LNCaP clone FGC (cell line): ENCODE measurements around the gene RAB44.

Experiments used
- DNase-seq: peaks from one replicate; pipeline ENCODE4 v3.0.0-alpha.2; 2011; ENCODE audit warnings: low read depth
- H3K4me3 ChIP-seq: 2 replicates; pipeline ENCODE4 v1.5.1; 2011; ENCODE audit warnings: mild to moderate bottlenecking, low read depth, low read length, control low read depth
- CTCF ChIP-seq: IDR thresholded peaks from 2 replicates; pipeline ENCODE4 v1.5.1; 2012; ENCODE audit warnings: mild to moderate bottlenecking; ENCODE audit not compliant: control insufficient read depth, insufficient read depth; ENCODE audit errors: extremely low read depth

RAB44 gene

GRCh38 chr6:36776167-36776566 lies 78.5 kb downstream of the RAB44 start:
- no peak overlapping the region for H3K4me3 ChIP-seq
- DNase-seq, result no peak
- TF ChIP-seq CTCF, result no peak

GRCh38 chr6:36777801-36778200 lies 80.2 kb downstream of the RAB44 start:
- no peak overlapping the region for H3K4me3 ChIP-seq
- no peak for DNase-seq
- no peak for TF ChIP-seq CTCF

- no peak for TF ChIP-seq CTCF
- DNase-seq, result no peak
- no peak overlapping the region for H3K4me3 ChIP-seq
Observed at GRCh38 chr6:36779227-36779626, 81.6 kb downstream of the RAB44 start.

GRCh38 chr6:36780442-36781177 lies 83.0 kb downstream of the RAB44 start:
- no peak for DNase-seq
- TF ChIP-seq CTCF, result no peak
- no peak overlapping the region for H3K4me3 ChIP-seq

GRCh38 chr6:36781669-36782068 lies 84.0 kb downstream of the RAB44 start:
- no peak for TF ChIP-seq CTCF
- no peak overlapping the region for H3K4me3 ChIP-seq
- no peak for DNase-seq
